Measurements from ENCODE around the gene FLT3.

The FLT3 gene

DNA sequence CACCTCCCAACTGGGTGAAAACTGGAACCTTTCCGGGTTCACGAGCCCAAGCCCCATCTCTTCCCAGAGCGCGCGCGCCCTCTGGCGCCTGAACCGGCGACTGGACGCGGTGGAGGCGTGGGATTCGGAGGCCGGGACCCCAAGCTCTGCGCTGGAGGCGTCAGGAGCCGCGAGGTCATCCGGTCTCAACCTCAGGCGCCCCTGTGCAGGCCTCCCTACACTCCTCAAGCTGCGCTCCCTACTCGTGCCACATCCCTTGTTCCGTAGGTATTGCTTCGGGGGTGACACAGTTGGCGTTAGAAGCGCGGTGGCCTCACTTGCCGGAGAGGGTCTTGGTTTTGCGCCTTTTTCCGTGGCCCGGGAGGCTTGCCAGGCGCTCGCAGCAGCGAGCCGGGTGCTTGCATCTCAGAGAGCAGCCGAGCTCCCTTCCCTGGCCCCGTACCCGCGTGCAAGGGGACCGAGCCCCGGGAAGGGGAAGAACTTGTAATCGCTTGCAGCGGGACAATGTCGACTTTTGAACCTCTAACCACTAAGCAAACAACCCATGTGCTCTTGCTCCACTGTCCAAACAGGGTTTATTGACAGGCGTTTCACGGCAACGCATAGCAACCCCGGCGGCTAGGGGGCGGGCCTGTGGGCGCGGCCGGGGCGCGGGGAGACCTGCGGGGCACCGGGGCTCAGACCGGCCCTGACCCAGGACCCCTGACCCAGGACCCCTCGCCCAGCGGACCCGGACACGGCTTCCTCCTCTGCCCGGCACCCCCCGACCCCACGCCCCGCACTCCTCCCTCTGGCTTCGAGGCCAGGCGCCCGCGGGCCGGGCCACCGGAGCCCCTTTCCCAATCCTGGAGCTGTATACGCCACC, 139.8 kb downstream of the FLT3 start:
- DNase-seq (ENCODE audit: low read depth), result no peak

DNA sequence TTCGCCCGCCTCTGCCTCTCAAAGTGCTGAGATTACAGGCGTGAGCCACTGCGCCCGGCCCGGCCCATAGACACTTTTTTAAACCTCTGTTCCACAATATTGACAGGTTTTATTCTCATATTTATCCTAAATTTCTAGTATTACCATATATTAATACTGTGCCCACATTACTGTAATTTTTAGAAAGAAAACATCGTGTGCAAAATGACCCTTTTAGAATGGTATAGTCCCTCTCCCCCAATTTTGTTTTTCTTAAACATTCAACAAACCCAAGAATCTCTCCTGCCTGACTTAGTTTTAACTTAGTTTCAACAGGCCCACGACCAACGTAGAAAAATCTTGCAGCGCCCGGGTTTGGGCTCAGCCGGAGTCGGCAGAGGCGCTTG, 140.4 kb downstream of the FLT3 start:
- no peak for DNase-seq (ENCODE audit: low read depth)

DNA sequence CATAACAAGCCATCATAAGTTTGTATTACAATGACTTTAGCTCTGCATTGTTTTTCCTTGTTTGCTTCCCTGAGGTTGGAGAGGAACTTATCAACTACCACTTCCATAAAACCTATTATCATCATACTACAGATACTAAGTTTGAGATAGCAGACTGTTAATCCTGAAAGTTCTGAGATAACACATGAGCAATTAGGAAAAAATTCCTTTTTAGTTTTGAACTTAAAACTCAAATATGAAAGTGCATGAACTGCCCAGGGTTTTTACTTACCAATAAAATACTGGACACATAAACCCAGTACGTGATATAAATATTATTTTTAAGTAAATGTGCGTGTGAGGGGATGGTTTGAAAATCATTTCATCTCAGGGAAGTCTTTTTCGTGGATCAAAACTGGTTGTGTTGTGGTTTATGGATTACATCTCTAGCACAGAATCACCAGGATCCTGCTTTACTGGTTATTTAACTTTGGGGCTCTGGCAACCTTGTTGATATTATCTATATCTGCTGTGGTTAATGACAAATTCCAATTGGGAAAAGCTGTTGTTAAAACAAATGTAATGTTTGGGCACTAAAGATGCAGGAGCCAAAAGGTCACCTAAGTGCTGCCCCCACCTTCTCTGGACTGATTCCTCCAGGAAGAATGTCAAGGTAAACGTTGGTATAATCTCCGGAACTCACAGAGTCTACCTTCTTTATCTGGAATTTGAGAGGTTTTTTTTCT, 143.6 kb downstream of the FLT3 start:
- no peak for DNase-seq (ENCODE audit: low read depth)

DNA sequence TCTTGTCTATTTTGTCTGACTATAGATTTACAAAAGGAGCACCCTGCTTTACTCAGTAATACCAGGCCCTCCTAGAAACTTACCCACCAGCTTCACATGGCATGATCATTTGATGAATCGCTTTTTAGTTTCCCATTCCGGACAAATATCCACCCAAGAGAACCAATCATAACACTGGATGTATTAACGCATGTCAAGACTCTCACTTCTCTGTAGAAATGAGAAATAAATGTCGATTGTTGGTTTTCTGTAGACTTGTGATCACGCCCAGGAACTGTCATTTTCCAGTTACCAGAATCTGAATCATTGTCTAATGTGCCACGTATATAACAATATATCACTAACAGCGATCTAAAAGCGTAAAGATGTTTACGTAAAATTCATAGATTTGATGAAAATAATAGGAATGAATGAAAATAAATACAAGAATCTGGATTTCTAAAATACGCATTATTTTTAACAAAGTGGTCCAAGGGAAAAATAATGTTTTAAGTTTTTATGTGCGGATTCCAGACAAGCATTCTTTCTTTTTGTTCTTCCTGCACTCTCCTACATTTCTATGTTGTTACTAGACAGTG, 145.3 kb downstream of the FLT3 start:
- DNase-seq (ENCODE audit: low read depth), result no peak

DNA sequence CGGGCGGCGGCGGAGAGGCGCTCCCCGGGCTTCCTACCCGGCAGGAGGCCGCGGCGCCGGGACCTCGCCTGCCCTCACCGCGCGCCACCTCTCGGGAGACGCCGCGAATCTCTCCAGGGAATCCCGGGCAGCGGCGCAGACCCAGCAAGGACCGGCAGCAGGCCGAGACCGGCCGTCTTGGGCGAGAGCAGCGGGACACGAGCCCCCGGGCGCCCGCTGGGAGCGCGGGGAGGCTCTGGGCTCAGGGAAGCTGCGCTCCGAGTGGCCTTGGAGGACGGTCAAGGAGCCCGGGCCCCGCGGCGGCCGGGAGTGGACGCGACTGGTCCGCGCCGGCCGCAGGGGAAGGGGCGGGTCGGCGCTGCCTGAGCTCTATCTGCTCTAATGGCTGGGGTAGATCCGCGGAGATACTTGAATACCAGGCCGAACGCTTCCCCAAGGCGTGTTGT, 145.9 kb downstream of the FLT3 start:
- DNase-seq (ENCODE audit: low read depth), result no peak

DNA sequence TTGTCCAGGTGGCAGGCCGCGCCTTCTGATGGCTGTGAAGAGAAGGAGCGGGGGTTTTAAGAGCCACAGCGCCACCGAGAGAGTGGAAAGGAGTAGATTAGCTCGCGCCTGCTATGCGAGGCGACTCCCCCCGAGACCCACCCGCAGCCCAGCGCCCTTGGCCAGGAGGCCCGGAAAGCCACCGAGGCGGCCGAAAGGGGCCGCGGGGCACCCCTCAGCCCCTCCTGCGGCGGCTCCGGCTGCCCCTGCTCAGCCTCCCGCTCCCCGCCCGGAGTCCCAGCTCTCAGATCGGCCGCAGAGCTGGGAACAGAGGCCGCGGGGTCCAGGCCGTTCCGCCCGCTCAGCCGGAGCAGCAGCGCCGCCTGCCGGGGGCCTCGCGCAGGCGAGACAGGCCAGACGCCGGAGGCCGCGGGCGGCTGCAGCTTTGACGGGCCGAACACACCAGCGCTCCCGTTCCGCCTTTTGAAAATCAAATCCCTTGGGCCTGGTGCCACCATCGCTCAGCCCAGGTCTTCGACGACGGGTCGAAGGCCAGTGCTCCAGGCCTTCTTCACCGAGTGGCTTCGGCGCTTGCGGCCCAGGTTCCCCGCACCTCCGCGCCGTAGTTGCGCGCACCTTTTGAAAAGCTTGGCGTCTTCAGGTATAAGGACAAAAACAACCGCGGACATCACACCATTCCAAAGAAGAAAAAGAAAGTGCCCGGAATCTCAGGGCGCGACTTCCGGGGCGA, 146.5 kb downstream of the FLT3 start:
- DNase-seq (ENCODE audit: low read depth), result peak; percentile 43

All from activated T-cell treated with anti-CD3 and anti-CD28 coated beads for 1 hour (primary cell).